Retina (tissue), 1 donor: ENCODE measurements around the gene SHC1.
A peak's percentile ranks its signal among the peaks of the same experiment; 100 is the strongest.

Source experiments
- DNase-seq: peaks from one replicate; pipeline ENCODE4 v3.0.0-alpha.2; 2016

SHC1 gene

GRCh38 chr1:154970631-154971340 is at the start of gene SHC1:
Gene SHC1 (minus strand): TSS chr1:154970747. CDS start chr1:154970526, 221 bp downstream.
- peak; percentile 84 for DNase-seq

- no peak for DNase-seq
Measured at GRCh38 chr1:155019377-155020245, 49.1 kb upstream of the SHC1 start.

- no peak for DNase-seq
Measured at GRCh38 chr1:155018617-155019348, 48.2 kb upstream of the SHC1 start.

GRCh38 chr1:155017946-155018316 is 47.4 kb upstream of the SHC1 start:
- DNase-seq = no peak

- DNase-seq = peak; percentile 98
Measured at GRCh38 chr1:155017041-155017945, 46.7 kb upstream of the SHC1 start.

- no peak for DNase-seq
Measured at GRCh38 chr1:155016231-155016831, 45.8 kb upstream of the SHC1 start.

GRCh38 chr1:155015527-155016230 is 45.1 kb upstream of the SHC1 start:
- no peak for DNase-seq

- no peak for DNase-seq
Measured at GRCh38 chr1:155014709-155015508, 44.4 kb upstream of the SHC1 start.

GRCh38 chr1:155013632-155014031 is 43.1 kb upstream of the SHC1 start:
- no peak for DNase-seq

- DNase-seq = no peak
Measured at GRCh38 chr1:155012776-155013602, 42.4 kb upstream of the SHC1 start.

- DNase-seq = peak; percentile 76
Measured at GRCh38 chr1:155012026-155012546, 41.5 kb upstream of the SHC1 start.

GRCh38 chr1:155011437-155012025 is 41.0 kb upstream of the SHC1 start:
- DNase-seq = no peak

- DNase-seq = no peak
Measured at GRCh38 chr1:155011004-155011416, 40.5 kb upstream of the SHC1 start.

GRCh38 chr1:155010211-155010918 is 39.8 kb upstream of the SHC1 start:
- DNase-seq = no peak

GRCh38 chr1:155009742-155010141 is 39.2 kb upstream of the SHC1 start:
- DNase-seq = no peak

GRCh38 chr1:155009221-155009711 is 38.7 kb upstream of the SHC1 start:
- no peak for DNase-seq

- DNase-seq = no peak
Measured at GRCh38 chr1:155008015-155008941, 37.7 kb upstream of the SHC1 start.
